ENCODE data around the gene DOCK2. TPM values are rescaled to one million over a fixed set of nuclear protein-coding genes. Genes with fewer than 3 reads are reported as not detected.

The DOCK2 gene
- total and polyA plus RNA-seq, 2 of the 8 experiments (the other 6 are each of a cell fraction or from before 2014, with no cell fraction given), result 3.9 to 5.7 TPM

GRCh38 chr5:169989365-169989764 lies 352.3 kb downstream of the DOCK2 start (continued):
- TF ChIP-seq SIN3A (conservative IDR thresholded peaks at IDR 0.05 in 1 of 2, IDR thresholded peaks at IDR 0.05 in 1 of 2; ENCODE audit: low read depth in 1 of 2, low read length in 2 of 2), result no peak
- no peak for TF ChIP-seq CHD2 (IDR thresholded peaks at IDR 0.05; ENCODE audit: low read length)
